HUES64 (cell line): Measurements from ENCODE around the gene MOSMO.
"Not testable (repeated sequence)": the region's sequence is repeated elsewhere in the genome, so short reads cannot be mapped to it uniquely, and the experiment has no call there.

Experiments used
- H3K27ac ChIP-seq: 2 replicates; pipeline ENCODE4 v1.7.0; 2013; ENCODE audit warnings: low read depth, low read length, inconsistent platforms
- H3K27me3 ChIP-seq: 2 replicates; pipeline ENCODE4 v1.6.1; 2013; ENCODE audit warnings: mild to moderate bottlenecking, low read length; ENCODE audit not compliant: insufficient read depth
- H3K36me3 ChIP-seq: 2 replicates; pipeline ENCODE4 v1.6.1; 2013; ENCODE audit warnings: mild to moderate bottlenecking, low read length; ENCODE audit not compliant: insufficient read depth
- H3K4me1 ChIP-seq: 2 replicates; pipeline ENCODE4 v1.6.1; 2013; ENCODE audit warnings: mild to moderate bottlenecking, low read length, moderate library complexity; ENCODE audit not compliant: insufficient read depth
- H3K4me3 ChIP-seq: 2 replicates; pipeline ENCODE4 v1.5.1; 2013; ENCODE audit warnings: mild to moderate bottlenecking, low read length, moderate library complexity
- H3K9ac ChIP-seq: 2 replicates; pipeline ENCODE4 v1.6.1; 2013; ENCODE audit warnings: mild to moderate bottlenecking, low read depth, low read length
- H3K9me3 ChIP-seq: 2 replicates; pipeline ENCODE4 v1.6.1; 2013; ENCODE audit warnings: low read depth, low read length; ENCODE audit not compliant: insufficient read depth
- WGBS: fragments of 150-250, 120-280 bp; methylation state at CpG from one replicate; pipeline ENCODE4 v1.1.7; 2013; ENCODE audit warnings: missing lambda C conversion rate; 5-methylcytosine and 5-hydroxymethylcytosine counted together

The MOSMO gene

DNA sequence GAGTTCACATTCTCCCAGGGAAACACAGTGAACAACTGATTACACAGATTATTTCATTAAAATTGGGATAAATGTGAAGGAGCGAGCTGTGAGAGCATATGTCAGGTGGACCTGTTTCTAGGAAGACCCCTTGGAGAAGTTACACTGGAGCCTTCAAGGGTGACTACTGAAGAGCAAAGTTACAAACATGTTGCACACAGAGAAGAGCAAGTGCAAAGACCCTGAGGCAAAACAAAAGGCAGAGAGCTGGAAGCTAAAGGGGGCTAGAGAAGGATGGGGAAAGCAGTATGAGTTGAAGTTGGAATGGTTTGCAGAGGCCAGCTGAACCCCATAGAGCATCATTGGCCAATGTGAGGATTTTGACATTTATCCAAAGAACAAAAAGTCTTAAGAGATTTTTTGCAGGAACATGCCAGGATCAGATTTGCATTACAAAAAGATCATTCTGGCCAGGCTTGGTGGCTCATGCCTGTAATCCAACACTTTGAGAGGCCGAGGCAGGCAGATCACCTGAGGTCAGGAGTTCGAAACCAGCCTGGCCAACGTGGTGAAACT is 21.1 kb upstream of the MOSMO start:
- 90% methylated on average over 4 of the region's 4 CpGs for WGBS
- Histone ChIP-seq H3K27ac (no peak overlapping the region), H3K36me3 (peaks cover 39% of the 10 kb centered on the region), H3K4me3 (no peak overlapping the region), H3K27me3 (no peaks in the 10 kb centered on the region), H3K9ac (no peak overlapping the region), H3K4me1 (no peaks in the 10 kb centered on the region), H3K9me3 (no peaks in the 10 kb centered on the region)

DNA sequence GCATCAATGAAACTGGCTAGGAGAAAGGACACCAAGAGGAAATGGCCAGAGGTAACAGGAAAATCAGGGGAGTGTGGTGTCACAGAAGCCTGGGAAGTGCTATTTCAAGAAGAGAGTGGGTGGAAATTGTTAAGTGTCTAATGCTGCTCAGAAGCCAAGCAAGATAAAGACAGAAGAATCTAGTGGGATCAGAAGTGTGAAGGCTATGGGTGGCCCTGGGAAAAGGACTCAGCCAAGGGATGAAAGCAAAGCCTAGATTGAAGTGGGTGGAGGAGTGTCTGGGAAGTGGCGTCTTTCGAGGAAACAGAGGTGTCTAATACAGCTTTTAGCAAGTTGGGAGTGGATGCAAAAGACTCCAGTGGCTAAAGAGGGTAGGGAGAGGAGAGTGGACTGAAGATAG is 20.4 kb upstream of the MOSMO start:
- H3K27ac ChIP-seq: no peak overlapping the region
- no peak overlapping the region for H3K4me3 ChIP-seq
- no peaks in the 10 kb centered on the region for H3K9me3 ChIP-seq
- H3K27me3 ChIP-seq: no peaks in the 10 kb centered on the region
- no peak overlapping the region for H3K9ac ChIP-seq
- H3K36me3 ChIP-seq: peaks cover 32% of the 10 kb centered on the region
- H3K4me1 ChIP-seq: no peaks in the 10 kb centered on the region
- WGBS: 91% methylated on average over 2 of the region's 2 CpGs

DNA sequence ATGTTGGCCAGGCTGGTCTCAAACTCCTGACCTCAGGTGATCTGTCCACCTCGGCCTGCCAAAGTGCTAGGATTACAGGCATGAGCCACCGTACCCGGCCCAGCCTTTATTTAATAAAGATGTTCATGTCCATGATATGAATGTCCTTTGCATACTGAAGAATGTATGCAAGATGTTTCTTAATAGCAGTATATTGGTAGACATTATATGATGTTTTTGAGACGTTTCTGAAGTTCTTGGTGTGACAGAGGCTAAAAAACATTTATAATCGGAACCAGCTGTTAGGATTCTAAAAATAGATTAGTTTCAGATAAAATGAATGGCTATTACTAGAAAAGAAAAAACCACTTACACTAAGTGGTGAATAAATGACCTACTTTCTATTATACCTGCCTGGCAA is 18.8 kb upstream of the MOSMO start:
- WGBS: 93% methylated on average over 5 of the region's 5 CpGs

DNA sequence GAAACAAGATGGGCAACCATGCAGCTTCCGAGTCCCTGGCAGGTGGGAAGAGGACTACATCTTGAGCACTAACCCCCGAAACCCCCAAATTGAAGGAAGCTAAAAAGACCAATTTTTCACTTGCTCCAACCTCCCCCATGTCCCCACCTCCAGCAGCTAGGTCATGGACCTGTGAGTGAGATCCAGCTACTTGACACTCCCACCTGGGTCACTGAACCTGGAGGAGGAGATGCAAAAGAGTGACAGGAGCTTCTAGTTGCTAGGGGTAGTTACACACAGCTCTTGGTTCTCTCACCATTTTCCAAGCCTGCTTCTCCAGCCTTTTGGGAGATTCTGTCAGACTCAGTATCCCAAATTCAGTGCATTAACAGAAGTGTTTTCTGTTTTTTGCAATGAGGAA is 18.2 kb upstream of the MOSMO start:
- 93% methylated on average over 2 of the region's 2 CpGs for WGBS
- peaks cover 10% of the 10 kb centered on the region for H3K36me3 ChIP-seq
- no peak overlapping the region for H3K27ac ChIP-seq
- no peak overlapping the region for H3K9ac ChIP-seq
- H3K27me3 ChIP-seq: no peaks in the 10 kb centered on the region
- H3K9me3 ChIP-seq: no peaks in the 10 kb centered on the region
- no peak overlapping the region for H3K4me3 ChIP-seq
- no peaks in the 10 kb centered on the region for H3K4me1 ChIP-seq

More for the DNA sequence above, 18.8 kb upstream of the MOSMO start:
- no peaks in the 10 kb centered on the region for H3K9me3 ChIP-seq
- no peaks in the 10 kb centered on the region for H3K27me3 ChIP-seq
- peaks cover 16% of the 10 kb centered on the region for H3K36me3 ChIP-seq
- no peak overlapping the region for H3K9ac ChIP-seq
- no peak overlapping the region for H3K27ac ChIP-seq
- H3K4me3 ChIP-seq: no peak overlapping the region
- no peaks in the 10 kb centered on the region for H3K4me1 ChIP-seq

DNA sequence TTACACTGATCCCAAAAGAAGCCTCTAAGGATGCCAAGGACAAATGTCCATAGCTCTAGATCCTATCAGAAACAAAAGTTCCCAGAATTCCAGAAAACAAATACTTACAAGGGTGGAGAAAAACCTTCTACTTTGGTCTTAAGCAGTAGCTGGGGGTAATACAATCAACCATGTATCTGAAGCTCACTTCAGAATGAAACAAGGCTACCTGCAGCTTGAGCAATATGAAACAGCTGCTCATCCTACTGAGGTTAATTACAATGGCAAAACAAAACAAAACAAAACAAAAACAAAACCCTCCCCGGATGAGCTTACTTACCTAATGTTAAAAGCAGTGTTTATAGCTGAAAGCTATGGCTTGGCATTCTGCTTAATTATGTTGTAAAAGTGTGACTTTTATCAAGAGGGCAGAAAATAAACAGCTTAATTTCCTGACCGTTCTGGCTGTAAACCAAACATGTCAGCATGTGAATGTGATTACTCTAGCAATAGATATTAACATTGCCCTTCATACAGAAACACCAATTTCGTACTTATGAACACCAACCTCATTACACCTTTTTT is 17.4 kb upstream of the MOSMO start:
- H3K4me3 ChIP-seq: no peak overlapping the region
- 83% methylated on average over 2 of the region's 3 CpGs for WGBS
- no peaks in the 10 kb centered on the region for H3K27me3 ChIP-seq
- H3K9ac ChIP-seq: no peak overlapping the region
- 0 out of 2 replicates have a peak, but pooled peaks cover 6% of the 10 kb centered on the region for H3K36me3 ChIP-seq
- H3K27ac ChIP-seq: no peak overlapping the region
- no peaks in the 10 kb centered on the region for H3K9me3 ChIP-seq
- H3K4me1 ChIP-seq: no peaks in the 10 kb centered on the region

DNA sequence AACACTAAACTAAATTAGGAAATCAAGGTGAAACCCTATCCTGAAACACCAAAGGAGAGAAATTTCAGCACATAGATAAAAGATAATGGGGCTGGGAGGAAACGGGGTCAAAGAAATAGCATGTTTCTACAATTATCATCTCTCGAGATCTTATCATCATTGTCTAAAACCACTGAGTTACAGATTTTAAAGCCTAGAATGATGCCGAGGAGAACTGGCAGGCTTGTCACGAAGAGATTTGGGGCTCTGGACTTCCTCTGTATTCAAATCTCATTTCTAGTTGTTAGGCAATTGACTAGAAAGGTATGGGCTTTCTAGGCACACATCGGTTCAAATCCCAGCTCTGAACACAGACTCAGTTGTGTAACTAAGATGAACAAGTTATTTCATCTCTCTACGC is 16.3 kb upstream of the MOSMO start:
- Histone ChIP-seq H3K27me3 (no peaks in the 10 kb centered on the region), H3K9ac (no peak overlapping the region), H3K4me3 (no peak overlapping the region), H3K4me1 (no peaks in the 10 kb centered on the region), H3K36me3 (no peaks in the 10 kb centered on the region), H3K27ac (no peak overlapping the region), H3K9me3 (no peaks in the 10 kb centered on the region)
- 90% methylated on average over 6 of the region's 6 CpGs for WGBS

DNA sequence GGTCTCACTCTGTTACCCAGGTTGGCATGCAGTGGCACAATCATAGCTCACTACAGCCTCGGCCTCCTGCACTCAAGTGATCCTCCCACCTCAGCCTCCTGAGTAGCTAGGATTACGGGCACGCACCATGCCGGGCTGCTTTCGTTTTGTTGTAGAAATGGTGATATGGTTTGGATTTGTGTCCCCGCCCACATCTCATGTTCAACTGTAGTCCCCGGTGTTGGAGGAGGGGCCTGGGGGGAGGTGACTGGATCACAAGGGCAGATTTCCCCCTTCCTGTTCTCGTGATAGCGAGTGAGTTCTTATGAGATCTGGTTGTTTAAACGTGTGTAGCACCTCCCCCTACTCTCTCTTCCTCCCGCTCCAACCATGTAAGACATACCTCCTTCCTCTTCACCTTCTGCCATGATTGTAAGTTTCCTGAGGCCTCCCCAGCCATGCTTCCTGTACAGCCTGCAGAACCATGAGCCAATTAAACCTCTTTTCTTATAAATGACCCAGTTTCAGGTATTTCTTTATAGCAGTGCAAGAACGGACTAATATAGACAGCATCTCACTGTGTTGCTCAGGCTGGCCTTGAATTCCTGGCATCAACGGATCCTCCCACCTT is 12.9 kb upstream of the MOSMO start:
- no peaks in the 10 kb centered on the region for H3K4me1 ChIP-seq
- no peak overlapping the region for H3K27ac ChIP-seq
- no peak overlapping the region for H3K4me3 ChIP-seq
- no peaks in the 10 kb centered on the region for H3K27me3 ChIP-seq
- H3K36me3 ChIP-seq: no peaks in the 10 kb centered on the region
- WGBS: 90% methylated on average over 13 of the region's 13 CpGs
- H3K9ac ChIP-seq: no peak overlapping the region
- H3K9me3 ChIP-seq: no peaks in the 10 kb centered on the region

DNA sequence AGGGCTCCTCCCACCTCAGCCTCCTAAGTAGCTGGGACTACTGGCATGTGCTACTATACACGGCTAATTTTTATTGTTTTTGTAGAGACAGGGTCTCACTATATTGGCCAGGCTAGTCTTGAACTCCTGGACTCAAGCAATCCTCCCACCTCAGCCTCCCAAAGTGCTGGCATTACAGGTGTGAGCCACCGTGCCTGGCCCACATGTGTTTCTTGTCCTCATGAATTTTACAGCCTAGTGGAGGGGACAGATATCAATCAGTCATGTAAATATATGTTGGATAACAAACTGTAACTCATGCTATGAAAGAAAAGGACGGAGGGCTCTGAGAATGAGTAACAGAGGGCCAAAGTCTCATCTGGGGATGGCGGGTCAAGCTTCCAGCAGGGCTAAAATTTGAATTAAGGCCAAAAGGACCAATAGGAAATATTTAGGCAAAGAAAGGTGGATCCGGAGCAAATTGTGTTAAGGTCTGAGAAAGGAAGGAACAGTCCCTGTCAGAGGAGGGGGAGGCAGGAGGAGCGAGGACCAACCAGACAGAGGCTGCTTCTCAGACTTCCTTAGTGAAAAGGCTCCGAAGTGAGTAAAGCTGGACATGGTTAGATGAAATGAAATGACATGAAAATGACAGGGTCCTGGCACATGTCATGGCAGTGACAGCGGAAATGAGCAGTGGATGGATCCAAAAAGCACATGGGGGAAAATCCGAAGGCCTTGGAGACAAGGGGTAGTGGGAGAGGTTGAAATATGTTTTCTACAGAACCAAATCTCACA is 10.8 kb upstream of the MOSMO start:
- H3K36me3 ChIP-seq: no peaks in the 10 kb centered on the region
- 92% methylated on average over 9 of the region's 9 CpGs for WGBS
- H3K4me3 ChIP-seq: no peak overlapping the region
- H3K9ac ChIP-seq: no peak overlapping the region; the same call in 1 of the 2 replicates
- H3K27me3 ChIP-seq: no peaks in the 10 kb centered on the region
- no peaks in the 10 kb centered on the region for H3K9me3 ChIP-seq
- no peak overlapping the region for H3K27ac ChIP-seq
- no peaks in the 10 kb centered on the region for H3K4me1 ChIP-seq

DNA sequence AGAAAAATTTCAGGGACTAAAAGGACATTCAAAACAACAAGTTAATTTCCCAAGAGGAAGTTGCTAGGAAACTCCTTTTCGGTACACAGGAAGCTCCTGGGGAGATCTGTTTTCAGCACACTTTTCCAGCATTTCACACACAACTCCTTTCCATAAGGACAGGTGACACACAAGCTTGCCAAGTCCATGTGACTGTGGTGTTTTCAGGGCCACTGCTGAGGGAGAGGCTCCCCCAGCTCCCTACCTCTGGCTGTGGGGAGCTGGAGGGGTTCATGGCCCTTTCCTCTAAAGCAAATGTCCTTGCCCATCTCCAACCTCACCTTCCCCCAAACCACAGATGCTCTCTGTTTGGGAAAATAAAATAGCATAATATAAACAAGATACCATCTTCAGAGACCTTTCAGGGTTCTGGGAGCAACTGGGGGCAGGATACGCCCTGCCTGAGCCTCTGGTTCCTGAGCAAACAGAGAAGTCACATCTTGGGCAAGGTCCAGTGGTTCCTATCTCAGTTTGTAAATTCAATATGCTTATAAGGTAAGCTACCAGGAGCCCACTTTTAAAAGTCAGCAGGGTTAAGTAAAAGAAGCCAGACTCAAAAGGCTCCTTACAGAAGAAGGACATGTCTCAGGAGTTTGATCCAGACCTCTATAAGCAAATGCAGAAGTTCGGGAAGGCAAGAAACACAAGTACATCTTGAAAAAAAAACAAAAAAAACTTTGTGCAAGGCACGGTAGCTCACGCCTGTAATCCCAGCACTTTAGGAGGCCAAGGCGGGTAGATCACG is 10.0 kb upstream of the MOSMO start:
- Histone ChIP-seq H3K4me1 (no peaks in the 10 kb centered on the region), H3K4me3 (no peak overlapping the region), H3K9me3 (no peaks in the 10 kb centered on the region), H3K36me3 (no peaks in the 10 kb centered on the region), H3K27ac (no peak overlapping the region), H3K9ac (no peak overlapping the region; the same call in 1 of the 2 replicates), H3K27me3 (no peaks in the 10 kb centered on the region)
- WGBS: 96% methylated on average over 7 of the region's 7 CpGs

DNA sequence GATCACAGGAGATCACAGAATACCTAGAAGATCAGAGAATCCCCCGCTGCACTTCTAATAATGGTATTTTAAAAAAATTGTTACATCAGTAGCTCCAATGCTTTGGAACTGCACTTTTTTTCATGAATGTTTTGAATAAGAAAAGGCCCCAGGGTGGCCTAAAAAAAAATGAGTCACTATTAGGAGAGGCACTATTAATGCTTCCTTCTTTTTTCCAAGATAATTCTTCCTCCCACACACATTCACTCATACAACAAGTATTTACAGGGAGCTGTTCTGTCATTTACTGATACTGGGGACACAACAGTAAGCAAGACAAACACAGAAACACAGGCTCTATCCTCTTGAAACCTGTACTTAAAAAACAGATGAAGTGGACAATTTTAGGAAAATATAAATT is 6.3 kb upstream of the MOSMO start:
- WGBS: no CpG with 5 or more reads among the region's 1 CpG
- no peak overlapping the region for H3K4me3 ChIP-seq
- H3K9ac ChIP-seq: no peak overlapping the region
- no peaks in the 10 kb centered on the region for H3K4me1 ChIP-seq
- H3K36me3 ChIP-seq: no peaks in the 10 kb centered on the region
- H3K27me3 ChIP-seq: peaks cover 11% of the 10 kb centered on the region
- H3K9me3 ChIP-seq: no peaks in the 10 kb centered on the region
- no peak overlapping the region for H3K27ac ChIP-seq

DNA sequence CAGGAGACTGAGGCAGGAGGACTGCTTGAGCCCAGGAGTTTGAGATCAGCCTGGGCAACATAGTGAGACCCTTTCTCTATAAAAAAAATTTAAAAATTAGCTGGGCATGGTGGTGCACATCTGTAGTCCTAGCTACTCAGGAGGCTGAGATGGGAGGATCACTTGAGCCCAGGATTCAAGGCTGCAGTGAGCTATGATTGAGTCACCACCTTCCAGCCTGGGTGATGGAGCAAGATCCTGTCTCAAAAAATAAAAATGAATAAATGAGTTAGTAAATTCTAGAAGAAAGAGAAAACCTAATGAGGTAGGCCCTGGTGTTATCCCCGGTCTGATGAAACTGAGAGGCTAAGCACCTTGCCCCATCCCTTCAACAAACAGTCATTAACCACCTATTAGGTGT is 5.9 kb upstream of the MOSMO start:
- not testable (repeated sequence) for H3K4me3 ChIP-seq, H3K9me3 ChIP-seq, H3K9ac ChIP-seq, H3K27ac ChIP-seq, H3K4me1 ChIP-seq, H3K36me3 ChIP-seq
- 70% methylated on average over 1 of the region's 1 CpG for WGBS
- H3K27me3 ChIP-seq: peaks cover 15% of the 10 kb centered on the region
